Transverse colon (tissue), 3 donors: Measurements from ENCODE around the gene DAAM1.

Experiments used
- CTCF ChIP-seq, 5 experiments: fragments of 200-600 bp in 3 of 5; fragments of 450-650 bp in 2 of 5; sonication (generic) in 3 of 5; IDR thresholded peaks; 1 replicate in 2 of 5; 2 replicates in 3 of 5; pipeline ENCODE4 v1.5.1; 2016 to 2017; ENCODE audit warnings: antibody characterized with exemption in 5 of 5, inconsistent platforms in 3 of 5, mild to moderate bottlenecking in 2 of 5, moderate library complexity in 1 of 5
- EP300 ChIP-seq: sonication (generic); formaldehyde crosslinking; IDR thresholded peaks from one replicate; pipeline ENCODE4 v1.6.1; 2017; ENCODE audit warnings: antibody characterized with exemption, low read depth
- POLR2A ChIP-seq: fragments of 450-650 bp; IDR thresholded peaks from one replicate; pipeline ENCODE4 v1.6.1; 2016; ENCODE audit warnings: antibody characterized with exemption, mild to moderate bottlenecking, moderate library complexity

- TF ChIP-seq CTCF (IDR thresholded peaks at IDR 0.05), result no peak
- TF ChIP-seq EP300, result no peak
- no peak for TF ChIP-seq POLR2A
Observed at GRCh38 chr14:59308673-59309072, 120.2 kb downstream of the DAAM1 start.
